IPS-18a (cell line): ENCODE results near the gene SH3BP4.

ENCODE experiments used
- H3K27ac ChIP-seq: one replicate; pipeline ENCODE4 v1.5.1; 2013; ENCODE audit warnings: low read length
- H3K27me3 ChIP-seq: one replicate; pipeline ENCODE4 v1.6.1; 2013; ENCODE audit warnings: mild to moderate bottlenecking, low read length; ENCODE audit not compliant: control insufficient read depth, insufficient read depth
- H3K36me3 ChIP-seq: one replicate; pipeline ENCODE4 v1.6.1; 2013; ENCODE audit warnings: low read depth, low read length; ENCODE audit not compliant: control insufficient read depth
- H3K4me1 ChIP-seq: one replicate; pipeline ENCODE4 v1.6.1; 2013; ENCODE audit warnings: low read depth, low read length; ENCODE audit not compliant: control insufficient read depth
- H3K4me3 ChIP-seq: one replicate; pipeline ENCODE4 v1.5.1; 2013; ENCODE audit warnings: low read length
- H3K9ac ChIP-seq: one replicate; pipeline ENCODE4 v1.6.1; 2013; ENCODE audit warnings: mild to moderate bottlenecking, low read length, moderate library complexity
- H3K9me3 ChIP-seq: one replicate; pipeline ENCODE4 v1.6.1; 2013; ENCODE audit warnings: low read depth, low read length; ENCODE audit not compliant: control insufficient read depth

The SH3BP4 gene

DNA sequence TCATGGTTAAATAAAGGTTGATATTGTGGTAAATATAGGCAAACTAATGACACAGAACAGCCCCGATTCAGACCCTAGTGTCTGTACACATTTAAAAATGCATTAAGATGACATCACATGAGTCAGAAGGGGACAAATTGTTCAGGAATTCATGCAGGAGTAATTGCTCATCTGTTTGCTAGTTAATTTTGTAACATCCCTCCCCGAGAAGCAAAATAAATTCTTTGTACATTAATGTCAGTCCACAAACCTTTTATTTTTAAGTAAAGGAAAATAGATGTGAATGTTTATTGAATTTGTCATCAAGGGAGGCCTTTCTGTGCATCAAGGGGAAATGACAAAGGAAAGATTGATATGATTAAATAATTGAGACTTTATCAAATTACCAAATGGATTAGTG is 69.9 kb downstream of the SH3BP4 start:
- Histone ChIP-seq H3K27ac (no peak overlapping the region), H3K9ac (no peak overlapping the region), H3K4me3 (no peak overlapping the region), H3K36me3 (no peaks in the 10 kb centered on the region), H3K4me1 (no peaks in the 10 kb centered on the region), H3K27me3 (no peaks in the 10 kb centered on the region), H3K9me3 (no peaks in the 10 kb centered on the region)

DNA sequence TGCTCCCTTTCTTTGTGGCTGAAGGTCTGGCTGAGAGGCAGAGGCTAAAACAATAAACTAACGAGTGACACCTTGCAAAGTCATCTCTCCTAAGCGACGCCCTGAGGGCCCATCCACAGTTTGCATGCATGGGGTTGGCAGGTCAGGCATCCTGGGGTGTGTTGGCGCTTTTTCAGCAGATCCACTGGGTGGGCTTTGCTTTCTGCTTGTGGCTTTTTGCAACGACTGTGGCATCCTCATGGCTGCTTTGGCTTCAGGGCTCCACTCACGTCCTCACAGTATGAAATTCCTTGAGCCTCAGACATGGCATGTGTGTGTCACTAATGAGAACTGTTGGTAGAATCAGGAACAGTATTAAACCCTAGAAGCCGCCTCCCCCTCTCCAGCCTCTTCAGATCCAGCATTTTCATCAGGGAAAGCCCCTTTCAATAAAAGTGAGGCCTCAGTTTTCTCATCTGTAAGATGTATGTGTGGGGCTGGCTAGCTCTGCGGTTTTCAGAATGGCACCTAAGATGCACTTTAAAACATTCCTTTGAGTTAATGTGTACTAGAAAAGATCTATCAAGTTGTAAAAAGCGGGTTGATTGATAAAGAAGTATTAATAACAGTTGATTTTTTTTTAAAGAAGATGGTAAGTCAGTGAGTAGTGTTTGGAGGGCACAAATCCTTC is 72.5 kb downstream of the SH3BP4 start:
- Histone ChIP-seq H3K27me3 (no peaks in the 10 kb centered on the region), H3K4me3 (no peak overlapping the region), H3K9ac (no peak overlapping the region), H3K9me3 (no peaks in the 10 kb centered on the region), H3K27ac (no peak overlapping the region), H3K36me3 (no peaks in the 10 kb centered on the region), H3K4me1 (no peaks in the 10 kb centered on the region)

DNA sequence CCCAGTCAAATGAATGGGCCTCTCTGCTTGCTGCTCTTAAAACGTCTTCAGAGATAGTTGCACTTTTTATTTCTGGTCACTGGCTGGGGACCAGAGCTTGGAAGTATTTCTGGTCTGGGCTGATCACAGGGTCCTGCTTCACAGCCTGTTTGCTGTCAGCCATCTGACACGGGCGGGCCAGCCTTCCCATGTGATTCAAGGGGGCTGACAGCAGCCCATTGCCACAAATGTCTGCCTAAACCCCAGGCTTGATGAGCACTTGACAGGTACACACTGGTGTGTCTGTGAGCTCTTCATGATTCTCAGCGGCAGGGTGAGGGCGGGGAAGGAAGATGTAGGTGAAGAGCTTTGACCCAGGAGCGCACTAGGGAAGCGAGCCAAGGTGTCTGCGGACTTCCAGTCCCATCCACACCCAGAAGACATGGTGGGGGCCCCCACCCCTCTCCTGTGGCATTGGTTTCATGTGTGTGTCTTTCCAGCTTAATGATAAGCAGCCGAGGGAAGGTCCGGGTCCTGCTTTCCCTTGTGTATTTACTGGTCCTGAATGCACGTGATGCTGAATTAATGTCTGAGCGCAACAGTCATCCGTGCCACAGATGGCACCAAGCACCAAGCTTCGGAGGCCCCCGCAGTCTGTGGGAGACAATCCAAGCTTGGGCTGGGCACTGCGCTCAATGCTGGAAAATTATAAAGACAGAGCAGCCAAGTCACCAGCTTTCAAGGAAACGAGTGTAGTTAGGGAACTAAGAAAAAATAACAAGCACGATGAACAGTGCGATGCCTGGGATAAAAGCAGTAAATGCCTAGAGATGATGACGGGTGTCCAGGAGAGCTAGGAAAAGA is 73.3 kb downstream of the SH3BP4 start:
- H3K9ac ChIP-seq: no peak overlapping the region
- H3K9me3 ChIP-seq: no peaks in the 10 kb centered on the region
- H3K27me3 ChIP-seq: no peaks in the 10 kb centered on the region
- H3K4me1 ChIP-seq: no peaks in the 10 kb centered on the region
- H3K27ac ChIP-seq: no peak overlapping the region
- no peak overlapping the region for H3K4me3 ChIP-seq
- H3K36me3 ChIP-seq: no peaks in the 10 kb centered on the region

DNA sequence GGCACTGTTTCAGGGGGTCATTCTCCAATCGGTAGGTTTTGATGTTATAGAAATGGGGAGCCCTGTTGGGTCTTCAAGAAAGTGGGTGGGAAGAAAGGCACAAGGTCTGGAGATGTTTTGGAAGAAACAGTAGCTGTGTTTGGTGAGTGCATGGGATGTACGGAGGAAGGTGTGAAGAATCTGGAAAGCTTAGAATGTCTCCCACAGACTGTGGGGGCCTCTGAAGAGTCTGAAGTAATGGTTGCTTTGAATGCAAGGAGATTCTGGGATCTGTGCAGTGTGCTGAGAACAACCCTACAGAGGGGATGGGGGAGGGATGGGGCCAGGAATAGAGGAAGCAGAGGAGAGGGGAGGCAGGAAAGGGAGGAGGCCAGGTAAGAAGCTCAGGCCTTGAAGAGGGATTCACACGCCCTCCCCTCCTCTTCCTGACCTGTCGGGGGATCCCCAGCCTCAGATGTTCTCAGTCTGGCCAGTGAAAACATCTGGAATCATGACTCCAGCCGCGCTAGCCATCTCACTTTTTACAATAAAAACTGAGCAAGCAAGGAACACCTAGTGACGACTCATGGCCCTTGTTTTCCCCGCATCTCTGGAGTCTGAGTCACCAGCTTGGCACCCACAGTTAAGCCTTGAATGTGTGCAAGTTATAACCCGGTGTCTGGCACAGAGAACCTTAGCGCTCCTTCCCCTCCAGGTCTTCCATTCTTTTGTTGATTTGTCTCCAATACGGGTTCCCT is 74.2 kb downstream of the SH3BP4 start:
- H3K36me3 ChIP-seq: no peaks in the 10 kb centered on the region
- no peak overlapping the region for H3K4me3 ChIP-seq
- no peaks in the 10 kb centered on the region for H3K9me3 ChIP-seq
- H3K27me3 ChIP-seq: no peaks in the 10 kb centered on the region
- no peaks in the 10 kb centered on the region for H3K4me1 ChIP-seq
- no peak overlapping the region for H3K27ac ChIP-seq
- H3K9ac ChIP-seq: no peak overlapping the region

DNA sequence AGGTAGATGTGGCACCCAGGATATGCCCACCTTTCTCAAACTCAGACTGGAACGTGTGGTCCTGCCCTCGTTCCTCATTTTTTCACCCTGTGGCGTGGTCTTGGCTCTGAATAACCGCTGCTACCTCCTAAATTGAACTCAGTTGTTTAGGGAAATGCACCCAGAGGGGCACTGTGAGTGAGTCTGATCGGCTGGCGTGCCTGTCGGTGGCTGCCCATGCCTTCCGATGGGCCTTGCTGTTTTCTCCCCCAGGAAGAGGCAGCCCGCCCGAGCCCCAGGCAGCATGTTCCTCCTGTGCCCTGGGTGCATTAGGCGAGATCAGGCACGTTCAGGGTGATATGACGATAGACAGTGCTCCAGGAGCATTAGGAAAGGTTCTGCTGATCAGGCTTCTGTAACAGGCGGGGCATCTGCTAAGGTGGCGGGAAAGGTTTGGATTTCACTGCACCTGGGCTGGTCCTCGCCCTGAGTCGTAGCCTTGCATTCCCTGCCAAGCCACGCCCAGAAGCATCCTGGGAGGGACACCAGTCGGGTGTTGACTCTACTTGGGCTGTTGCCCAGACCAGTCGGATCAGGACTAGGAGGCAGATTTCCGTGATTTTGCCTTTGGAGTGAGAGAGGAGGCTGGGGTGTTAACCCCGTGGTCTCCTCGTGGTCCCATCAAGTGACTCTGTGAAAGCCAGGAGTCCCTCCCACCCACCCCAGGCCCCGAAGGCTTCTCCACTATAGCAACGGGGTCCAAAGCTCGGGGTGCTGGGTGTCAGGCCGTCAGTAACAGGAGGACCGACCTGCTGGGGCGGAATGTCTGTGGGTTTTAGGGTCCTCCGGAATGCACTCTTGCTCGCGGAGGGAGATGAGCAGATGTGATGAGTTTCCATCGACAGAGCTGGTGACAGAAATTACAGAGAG is 75.1 kb downstream of the SH3BP4 start:
- Histone ChIP-seq H3K27me3 (no peaks in the 10 kb centered on the region), H3K9me3 (no peaks in the 10 kb centered on the region), H3K4me3 (no peak overlapping the region), H3K4me1 (no peaks in the 10 kb centered on the region), H3K9ac (no peak overlapping the region), H3K27ac (no peak overlapping the region), H3K36me3 (no peaks in the 10 kb centered on the region)

DNA sequence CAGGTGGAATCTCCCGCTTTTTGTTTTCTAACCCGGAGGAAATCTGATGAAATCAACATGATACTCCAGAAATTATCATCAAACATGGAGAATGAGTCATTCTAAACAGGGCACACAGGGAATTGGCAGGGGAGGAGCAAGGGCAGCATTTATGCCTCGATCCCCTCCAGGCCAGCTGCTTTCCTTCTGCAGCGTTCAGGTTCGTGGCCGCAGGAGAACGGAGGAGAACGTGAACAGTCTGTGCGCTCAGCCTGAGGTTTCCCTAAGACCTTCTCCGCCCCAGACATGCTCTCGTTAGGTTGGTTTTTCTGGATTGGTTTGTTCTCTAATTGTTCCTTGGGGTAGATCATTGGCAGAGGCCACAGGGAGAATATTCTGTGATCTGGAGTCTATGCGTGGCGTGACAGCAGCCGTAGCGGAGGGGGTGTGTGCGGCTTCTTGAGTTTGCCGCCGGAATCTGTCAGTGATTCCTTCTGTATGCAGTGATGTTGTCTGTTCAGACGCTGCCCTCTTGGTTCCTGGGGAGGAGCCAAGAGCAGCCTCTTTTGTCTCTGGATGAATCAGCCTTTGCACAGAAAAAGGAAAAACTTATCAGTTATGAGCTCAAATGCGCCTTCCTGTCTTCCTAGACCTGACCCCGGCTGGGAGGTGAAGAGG is 75.9 kb downstream of the SH3BP4 start:
- Histone ChIP-seq H3K9ac (no peak overlapping the region), H3K4me1 (no peaks in the 10 kb centered on the region), H3K27ac (no peak overlapping the region), H3K27me3 (no peaks in the 10 kb centered on the region), H3K9me3 (no peaks in the 10 kb centered on the region), H3K36me3 (no peaks in the 10 kb centered on the region), H3K4me3 (no peak overlapping the region)

DNA sequence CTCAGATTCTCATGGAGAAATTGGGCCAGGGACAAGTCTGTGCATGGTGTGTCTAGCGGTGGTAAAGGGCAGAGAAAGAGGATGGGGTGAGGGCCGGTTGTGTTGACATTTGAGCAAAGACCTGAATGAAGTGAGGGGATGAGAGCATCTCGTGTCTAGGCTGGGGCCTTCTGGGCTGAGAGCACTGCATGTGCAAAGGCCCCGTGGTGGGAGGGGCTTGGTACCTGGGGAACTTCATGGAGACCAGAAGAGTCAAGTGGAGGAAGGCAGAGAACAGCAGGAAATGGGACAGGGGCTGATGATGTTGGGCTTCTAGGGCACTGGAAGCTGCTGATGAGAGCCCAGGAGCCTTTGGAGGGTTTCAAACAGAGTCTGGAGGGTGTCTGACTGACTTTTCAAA is 76.8 kb downstream of the SH3BP4 start:
- no peaks in the 10 kb centered on the region for H3K4me1 ChIP-seq

DNA sequence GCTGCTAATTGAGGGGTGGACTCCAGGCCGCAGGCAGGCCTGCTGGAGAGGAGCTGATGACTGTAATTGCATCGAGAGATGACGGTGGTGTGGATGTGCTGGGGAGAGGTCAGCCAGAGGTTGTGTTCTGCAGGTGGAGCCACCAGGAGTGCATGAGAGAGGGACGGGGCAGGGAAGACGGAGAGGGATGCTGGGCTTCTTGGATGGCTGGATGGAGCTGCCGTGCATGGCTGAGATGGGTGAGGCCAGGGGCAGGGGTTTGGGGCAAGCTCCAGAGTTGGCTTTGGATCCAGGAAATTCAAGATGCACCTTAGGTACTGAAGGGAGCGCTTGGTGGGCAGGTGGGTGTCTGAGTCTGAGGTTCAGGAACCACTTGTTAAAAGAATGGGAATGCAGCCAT is 77.2 kb downstream of the SH3BP4 start:
- Histone ChIP-seq H3K27ac (no peak overlapping the region), H3K4me1 (no peaks in the 10 kb centered on the region), H3K9me3 (no peaks in the 10 kb centered on the region), H3K36me3 (no peaks in the 10 kb centered on the region), H3K27me3 (no peaks in the 10 kb centered on the region), H3K4me3 (no peak overlapping the region), H3K9ac (no peak overlapping the region)

More for the DNA sequence above, 76.8 kb downstream of the SH3BP4 start:
- no peak overlapping the region for H3K4me3 ChIP-seq
- H3K9me3 ChIP-seq: no peaks in the 10 kb centered on the region
- no peaks in the 10 kb centered on the region for H3K36me3 ChIP-seq
- no peak overlapping the region for H3K9ac ChIP-seq
- no peak overlapping the region for H3K27ac ChIP-seq
- no peaks in the 10 kb centered on the region for H3K27me3 ChIP-seq

DNA sequence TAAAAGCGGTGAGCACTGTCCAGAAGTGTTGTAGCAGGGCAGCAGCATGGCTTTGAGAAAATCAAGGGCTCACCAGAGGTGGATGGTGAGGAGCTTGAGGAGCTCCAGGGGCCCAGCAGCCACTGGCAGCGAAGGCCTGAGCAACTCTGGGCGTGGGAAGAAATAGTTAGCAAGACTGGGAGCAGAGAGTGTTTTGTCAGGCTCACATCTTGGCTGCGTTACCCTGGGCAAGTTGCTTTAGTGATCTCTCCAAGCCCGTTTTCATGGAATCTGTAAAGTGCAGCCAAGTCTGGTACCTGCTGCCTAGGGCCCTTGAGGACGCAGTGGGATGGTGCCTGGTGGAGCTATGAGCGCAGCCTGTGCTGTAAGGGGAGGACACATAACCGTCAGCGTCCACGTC is 78.3 kb downstream of the SH3BP4 start:
- no peak overlapping the region for H3K9ac ChIP-seq
- no peaks in the 10 kb centered on the region for H3K4me1 ChIP-seq
- no peak overlapping the region for H3K27ac ChIP-seq
- no peak overlapping the region for H3K4me3 ChIP-seq
- no peaks in the 10 kb centered on the region for H3K27me3 ChIP-seq
- no peaks in the 10 kb centered on the region for H3K9me3 ChIP-seq
- peaks cover 4% of the 10 kb centered on the region for H3K36me3 ChIP-seq

DNA sequence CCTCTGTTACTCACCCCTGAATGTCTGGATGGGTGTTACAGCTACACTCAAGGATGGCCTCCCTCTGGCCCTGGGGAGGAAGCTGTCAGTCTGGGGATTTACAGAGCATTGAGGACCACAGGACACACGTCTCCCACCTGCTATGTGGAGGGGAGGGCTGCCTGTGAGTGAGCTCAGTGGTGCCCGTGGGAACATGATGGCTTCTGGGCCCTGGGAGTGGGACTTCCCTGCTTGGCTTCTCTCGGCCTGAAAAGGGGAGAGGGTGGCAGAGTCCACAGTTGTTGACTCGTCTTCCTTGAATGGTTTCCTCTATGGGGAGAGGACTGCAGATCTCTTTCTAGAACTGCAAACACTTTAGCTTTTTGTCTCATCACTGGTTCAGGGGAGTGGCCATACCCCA is 79.1 kb downstream of the SH3BP4 start:
- Histone ChIP-seq H3K9ac (no peak overlapping the region), H3K36me3 (peaks cover 10% of the 10 kb centered on the region), H3K27me3 (no peaks in the 10 kb centered on the region), H3K27ac (no peak overlapping the region), H3K9me3 (no peaks in the 10 kb centered on the region), H3K4me3 (no peak overlapping the region), H3K4me1 (no peaks in the 10 kb centered on the region)
